Fibroblast of skin of back (primary cell): ENCODE data around the gene RPA1. TPM values are rescaled to one million over a fixed set of nuclear protein-coding genes. Genes with fewer than 3 reads are reported as not detected.
"Not testable (repeated sequence)": the region's sequence is repeated elsewhere in the genome, so short reads cannot be mapped to it uniquely, and the experiment has no call there.

ENCODE experiments used
- DNase-seq: peaks from one replicate; pipeline ENCODE4 v3.0.0-alpha.2; 2013
- polyA plus RNA-seq, 2 experiments: library from polyadenylated mRNA; unstranded; fragments of 120-200 nt; gene quantifications; one replicate each; pipeline ENCODE4 v1.2.1, GENCODE V29; 2013; ENCODE audit not compliant: insufficient read length in 2 of 2

RPA1 gene
- polyA plus RNA-seq (2013, experiment 1 of 2; ENCODE audit: insufficient read length): 98.9 TPM
- 48.4 TPM for polyA plus RNA-seq (2013, experiment 2 of 2; ENCODE audit: insufficient read length)

DNA sequence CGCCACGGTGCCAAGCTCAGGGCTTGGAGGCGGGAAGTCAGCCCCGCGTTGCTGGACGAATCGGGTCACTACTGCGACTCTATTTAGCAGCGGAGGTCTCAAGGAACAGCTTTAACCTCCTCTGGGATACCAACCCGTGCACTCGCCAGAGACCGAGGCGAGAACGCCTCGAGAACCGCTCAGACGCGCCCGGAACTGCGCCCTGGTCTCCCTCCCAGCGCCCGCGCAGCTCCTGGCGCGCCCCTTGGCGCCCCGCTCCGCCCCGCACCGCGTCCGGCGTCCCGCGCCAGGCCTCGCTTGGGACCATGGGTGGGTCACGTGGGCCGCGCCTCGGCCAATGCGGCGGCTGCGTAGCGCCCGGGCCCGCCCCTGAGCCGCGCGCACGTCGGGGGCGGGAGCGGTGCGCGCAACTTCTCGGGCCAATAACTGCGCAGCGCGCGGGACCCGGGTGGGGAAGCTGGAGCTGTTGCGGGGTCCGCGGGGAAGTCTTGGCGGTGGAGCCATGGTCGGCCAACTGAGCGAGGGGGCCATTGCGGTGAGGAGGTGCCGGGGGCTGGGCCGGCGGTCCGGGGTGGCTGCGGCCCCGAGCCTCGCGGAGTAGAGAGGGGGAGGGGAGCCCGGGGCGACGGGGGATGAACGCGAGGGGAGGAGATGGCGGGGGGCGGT, at the start of gene RPA1, which contains the start of gene SMYD4:
Gene RPA1, plus strand, starts transcription at position 414 of the 666 bp plus-strand sequence. Its CDS starts 89 bp downstream, at position 503.
Gene SMYD4, minus strand, starts transcription at position 311 of the 666 bp plus-strand sequence. CDS start 1,908 bp downstream, outside the sequence.
- DNase-seq: peak; percentile 87

DNA sequence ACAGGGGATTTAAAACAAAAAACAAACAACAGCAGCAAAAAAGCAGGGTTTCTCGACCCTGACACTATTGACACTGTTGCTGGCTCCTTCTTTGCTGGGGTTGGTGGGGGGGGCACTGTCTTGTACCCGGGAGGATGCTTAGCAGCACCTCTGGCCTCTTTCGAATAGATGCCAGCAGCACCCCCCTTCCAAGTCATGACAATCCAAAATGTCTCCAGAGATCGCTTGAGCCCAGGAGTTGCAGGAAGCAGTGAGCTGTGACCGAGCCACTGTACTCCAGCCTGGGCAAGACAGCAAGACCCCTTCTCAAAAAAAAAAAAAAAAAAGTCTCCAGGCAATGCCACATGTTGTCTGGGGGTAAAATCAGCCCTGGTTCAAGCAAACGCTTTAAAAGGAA, 47.6 kb upstream of the RPA1 start:
- DNase-seq: no peak

DNA sequence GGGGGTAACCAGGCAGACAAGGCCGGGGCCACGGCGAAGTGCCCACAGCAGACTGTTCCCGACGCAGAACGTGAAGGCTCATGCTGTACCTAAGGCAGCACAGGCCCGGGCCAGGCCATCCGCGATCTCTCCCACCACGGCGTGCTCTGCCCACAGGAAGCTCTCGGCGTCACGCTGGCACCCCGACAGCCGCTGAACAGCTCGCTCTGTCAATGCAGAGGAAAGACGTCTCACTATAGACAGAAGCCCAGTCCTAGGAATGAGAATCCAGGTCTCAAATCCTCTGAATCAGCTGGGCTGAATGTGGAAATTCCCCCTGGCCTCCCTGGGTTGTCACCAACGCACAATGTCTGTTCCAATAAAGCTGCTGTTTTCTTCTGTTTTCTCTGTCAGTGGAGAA, 46.5 kb upstream of the RPA1 start:
- no peak for DNase-seq

DNA sequence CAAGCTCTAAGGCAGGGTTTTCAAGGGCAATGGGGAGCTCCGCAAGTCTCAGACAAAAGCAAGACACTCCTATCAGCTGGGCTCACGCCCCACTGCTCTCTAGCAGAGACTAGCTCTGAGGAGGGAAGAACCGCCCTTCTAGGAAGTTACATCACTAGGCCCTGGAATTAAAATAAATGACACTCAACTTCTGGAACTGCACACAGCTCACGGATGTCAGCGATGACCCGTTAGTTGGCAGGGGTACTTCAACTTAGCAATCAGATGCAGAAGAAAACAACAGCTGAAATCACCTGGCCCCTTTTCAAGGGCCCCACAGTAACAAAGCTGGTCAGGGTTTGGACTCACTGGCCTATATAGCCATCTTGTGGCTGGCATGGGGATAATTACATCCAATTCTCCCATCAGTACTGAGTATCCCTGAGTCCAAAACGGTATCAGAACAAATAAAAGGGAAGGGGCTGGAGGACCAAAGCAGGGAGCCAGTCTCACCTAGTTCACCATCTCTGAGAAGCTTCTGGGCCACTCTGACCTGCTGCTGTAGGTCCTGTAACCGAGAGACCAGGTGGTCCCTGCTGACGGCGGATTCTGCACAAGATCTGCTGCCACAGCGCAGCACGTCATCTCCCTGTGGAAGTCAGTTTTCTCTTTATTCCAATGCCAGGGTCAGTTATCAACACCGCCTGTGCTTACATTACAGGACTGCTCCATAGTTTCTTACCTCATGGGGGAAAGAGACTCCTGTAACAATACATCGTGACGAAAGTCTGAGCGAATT, 45.8 kb upstream of the RPA1 start:
- DNase-seq: peak; percentile 48

DNA sequence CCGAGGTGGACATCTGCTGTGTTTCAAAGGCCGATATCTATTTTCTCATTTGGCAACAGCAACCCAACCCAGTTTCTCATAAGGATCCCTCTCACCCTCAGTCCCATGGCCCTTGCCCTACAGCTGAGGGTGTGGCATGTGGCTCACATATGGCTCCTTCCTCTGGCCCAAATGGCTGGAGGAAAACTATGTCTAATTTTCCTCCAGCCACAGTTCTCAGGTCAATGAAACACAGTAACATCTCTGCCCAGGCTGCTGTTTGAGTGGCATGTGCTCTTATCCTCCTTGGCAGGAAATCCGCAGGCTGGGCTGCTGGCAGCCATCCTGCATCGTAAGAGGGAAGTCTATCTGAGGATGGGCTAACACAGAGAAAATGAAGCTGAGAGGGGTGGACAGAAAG, 43.9 kb upstream of the RPA1 start:
- DNase-seq: no peak

DNA sequence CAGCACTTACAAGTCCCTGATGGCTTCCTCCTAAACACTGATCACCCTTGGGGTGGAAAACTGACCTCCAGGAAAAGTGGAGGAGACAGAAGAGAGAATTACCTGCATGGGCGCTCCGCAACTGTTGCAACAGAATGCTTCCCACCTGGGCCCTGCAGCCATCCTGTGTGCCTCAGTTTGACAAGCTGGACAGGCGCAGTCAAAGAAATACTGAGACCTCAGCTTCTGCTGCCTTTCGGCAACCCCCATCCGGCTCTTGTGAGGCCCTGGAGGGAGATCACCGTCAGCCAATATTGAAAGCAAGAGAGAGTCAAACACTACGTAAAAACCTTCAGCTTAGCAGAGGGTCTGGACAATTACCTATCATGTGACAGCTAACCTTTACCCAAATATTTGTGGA, 43.1 kb upstream of the RPA1 start:
- no peak for DNase-seq

GRCh38 chr17:1787301-1787902, 42.4 kb upstream of the RPA1 start:
- peak; percentile 92 for DNase-seq

DNA sequence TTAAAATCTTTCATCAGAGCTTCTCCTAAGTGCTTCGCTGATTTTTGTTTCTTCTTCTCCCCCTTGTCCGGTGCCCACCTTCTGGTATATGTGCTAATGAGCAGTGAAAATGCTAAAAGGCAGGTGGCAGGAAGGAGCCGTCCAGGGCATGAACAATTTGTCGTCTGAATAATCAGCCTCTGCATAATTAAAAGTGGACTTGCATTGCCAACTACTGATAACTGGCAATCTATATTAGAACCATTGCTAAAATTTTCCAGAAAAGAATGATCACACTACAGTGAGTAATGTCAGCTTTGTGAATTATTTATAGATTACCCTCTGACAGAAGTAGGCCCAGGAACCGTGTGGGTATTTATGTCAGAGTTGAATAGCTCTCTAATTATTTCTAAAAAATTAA, 39.9 kb upstream of the RPA1 start:
- no peak for DNase-seq

DNA sequence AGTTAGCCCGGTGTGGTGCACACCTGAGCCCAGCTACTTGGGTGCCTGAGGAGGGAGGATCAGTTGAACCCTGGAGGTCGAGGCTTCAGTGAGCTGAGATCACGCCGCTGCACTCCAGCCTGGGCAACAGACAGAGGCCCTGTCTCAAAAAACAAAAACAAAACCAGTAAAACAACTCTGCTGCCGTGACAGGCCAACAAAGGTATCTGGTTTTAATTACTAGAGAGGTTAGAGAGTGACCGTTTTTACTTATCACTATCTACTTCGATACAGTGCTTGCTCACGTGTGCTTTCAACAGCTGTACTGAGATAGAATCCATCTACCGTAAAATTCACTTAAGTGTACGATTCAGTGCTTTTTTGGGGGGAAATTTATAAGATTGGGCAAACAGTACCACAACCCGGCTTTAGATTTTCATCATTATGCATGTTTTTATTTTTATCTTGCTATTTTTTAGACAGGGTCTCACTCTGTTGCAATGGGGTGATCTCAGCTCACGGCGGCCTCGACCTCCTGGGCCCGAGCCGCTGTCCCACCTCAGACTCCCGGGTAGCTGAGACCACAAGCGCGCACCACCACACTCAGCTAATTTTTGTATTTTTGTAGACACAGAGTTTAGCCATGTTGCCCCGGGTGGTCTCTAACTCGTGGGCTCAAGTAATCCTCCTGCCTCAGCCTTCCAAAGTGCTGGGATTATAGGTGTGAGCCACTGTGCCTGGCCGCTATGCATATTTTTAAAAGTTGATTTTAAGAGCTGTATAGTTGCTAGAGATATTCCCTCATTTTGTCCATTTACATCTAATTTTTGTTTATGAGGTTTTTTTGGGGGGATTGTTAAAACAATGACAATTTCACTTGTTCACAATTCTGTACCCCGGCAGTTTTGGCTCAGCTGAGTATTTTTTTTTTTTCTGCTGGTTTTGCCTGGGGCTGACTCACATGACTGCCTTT, 37.0 kb upstream of the RPA1 start:
- DNase-seq: no peak

DNA sequence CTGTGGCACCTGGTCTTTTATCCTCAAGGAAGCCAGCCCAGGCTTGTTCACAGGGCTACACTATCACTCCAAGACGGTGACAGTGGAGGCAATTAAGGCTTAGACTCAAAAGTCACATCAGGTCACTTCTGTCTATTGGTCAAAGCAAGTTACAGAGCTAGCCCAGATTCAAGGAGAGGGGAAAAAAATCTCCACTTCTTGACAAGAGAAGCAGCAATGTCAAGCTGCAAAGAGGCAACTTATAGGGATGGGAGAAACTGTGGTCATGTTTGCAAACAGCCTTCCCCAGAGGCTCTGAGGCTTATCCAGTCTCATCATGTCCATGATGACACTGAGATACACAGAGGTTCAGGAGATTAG, 36.4 kb upstream of the RPA1 start:
- no peak for DNase-seq

DNA sequence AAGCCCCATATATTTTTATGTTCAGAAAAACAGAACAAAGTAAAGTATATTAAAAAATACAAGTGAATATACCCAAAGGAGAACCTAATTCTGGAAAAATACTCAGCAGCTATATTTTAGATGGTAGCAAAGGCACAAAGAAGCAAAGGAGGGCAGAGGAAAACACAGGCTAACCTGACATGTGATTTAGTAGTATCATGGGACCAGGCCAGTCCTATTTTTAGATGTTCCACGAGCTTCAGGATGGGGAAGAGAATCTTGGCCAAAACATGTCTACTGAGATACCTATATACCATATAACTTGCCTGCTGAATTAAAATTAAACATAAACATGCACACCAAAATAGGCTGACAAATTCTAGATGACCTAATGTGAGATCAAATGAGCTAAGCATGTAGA, 33.0 kb upstream of the RPA1 start:
- DNase-seq: no peak

- DNase-seq: no peak
Measured at GRCh38 chr17:1797323-1797722, 32.5 kb upstream of the RPA1 start.

DNA sequence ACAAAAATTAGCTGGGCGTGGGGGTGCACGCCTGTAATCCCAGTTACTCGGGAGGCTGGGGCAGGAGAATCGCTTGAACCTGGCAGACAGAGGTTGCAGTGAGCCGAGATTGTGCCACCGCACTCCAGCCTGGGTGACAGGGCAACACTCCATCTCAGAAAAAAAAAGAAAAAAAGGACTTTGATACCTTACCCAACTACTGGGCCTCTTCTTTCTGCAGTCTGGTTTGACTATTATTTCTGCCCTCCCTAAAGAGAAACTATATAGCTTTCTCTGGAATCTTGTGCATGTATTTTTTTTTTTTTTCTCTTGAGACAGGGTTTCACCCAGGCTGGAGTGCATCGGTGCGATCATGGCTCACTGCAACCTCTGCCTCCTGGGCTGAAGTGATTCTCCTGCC, 32.0 kb upstream of the RPA1 start:
- not testable (repeated sequence) for DNase-seq

- DNase-seq: no peak
Measured at GRCh38 chr17:1800240-1800639, 29.6 kb upstream of the RPA1 start.

- DNase-seq: no peak
Measured at GRCh38 chr17:1800712-1801111, 29.1 kb upstream of the RPA1 start.

- no peak for DNase-seq
Measured at GRCh38 chr17:1802429-1802828, 27.4 kb upstream of the RPA1 start.

DNA sequence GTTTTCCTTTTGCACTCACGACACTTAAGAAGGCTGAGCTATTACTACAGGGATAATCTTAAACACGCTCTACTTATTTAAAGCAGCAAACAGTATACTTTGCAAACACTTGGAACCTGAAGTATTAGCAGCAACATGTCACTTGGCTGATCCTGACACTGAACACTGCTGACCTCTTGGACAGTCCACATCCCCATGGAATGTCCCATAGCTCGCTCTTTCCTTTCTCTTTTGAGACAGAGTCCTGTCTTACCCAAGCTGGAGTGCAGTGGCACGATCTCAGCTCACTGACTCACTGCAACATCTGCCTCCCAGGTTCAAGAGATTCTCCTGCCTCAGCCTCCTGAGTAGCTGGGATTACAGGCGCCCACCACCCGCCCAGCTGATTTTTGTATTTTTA, 26.5 kb upstream of the RPA1 start:
- no peak for DNase-seq

DNA sequence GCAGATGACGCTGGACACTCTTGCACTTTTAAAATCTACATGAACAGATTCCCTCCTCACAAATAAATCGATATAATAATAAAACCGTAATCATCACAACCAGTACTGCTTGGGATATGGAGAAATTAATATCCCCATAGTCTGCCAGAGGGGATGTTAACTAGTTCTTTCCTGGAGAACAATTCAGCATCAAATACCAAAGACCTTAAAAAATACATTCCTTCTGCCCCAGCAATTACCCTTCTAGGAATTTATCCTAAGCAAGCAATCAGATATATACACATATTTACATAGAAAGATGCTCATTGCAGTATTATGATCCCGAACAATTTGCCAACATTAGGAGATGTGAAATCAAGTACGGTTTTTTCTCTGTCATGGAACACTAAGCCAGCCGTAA, 21.9 kb upstream of the RPA1 start:
- DNase-seq: no peak

DNA sequence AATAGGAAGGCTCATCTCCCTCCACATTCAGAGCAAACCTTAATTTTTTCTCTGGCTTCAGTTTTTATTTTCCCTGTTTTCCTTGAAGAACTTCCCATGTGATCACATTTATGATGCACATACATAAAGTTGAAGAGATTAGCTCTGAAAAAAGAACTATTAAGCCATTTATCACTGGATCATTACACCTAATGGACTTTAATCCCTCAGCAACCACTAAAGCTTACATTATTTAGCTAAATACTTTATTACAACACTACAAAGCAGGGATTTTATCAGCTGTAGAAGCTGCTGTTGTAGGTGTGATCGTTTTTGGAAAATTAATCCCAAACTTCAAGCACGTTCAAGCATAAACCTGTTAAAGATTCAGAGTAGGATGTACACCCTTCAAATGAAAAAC, 21.2 kb upstream of the RPA1 start:
- DNase-seq: no peak

DNA sequence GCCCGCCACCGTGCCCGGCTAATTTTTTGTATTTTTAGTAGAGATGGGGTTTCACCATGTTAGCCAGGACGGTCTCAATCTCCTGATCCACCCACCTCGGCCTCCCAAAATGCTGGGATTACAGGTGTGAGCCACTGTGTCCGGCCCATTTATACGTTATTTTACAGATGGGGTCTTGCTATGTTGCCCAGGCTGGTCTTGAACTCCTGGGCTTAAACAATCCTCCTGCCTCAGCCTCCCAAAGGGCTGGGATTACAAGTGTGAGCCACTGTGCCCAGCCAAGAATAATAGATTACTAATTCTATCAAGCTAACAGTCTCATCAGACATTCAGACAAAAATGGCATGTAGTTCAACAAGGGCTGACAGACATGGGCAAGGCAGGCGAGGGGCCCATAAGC, 20.0 kb upstream of the RPA1 start:
- not testable (repeated sequence) for DNase-seq

GRCh38 chr17:1810450-1811103, 19.2 kb upstream of the RPA1 start:
- no peak for DNase-seq

GRCh38 chr17:1813088-1813487, 16.7 kb upstream of the RPA1 start:
- DNase-seq: no peak
